Astrocyte (in vitro differentiated cells and primary cell): ENCODE measurements around the gene PLPP2. TPM values are rescaled to one million over a fixed set of nuclear protein-coding genes. Genes with fewer than 3 reads are reported as not detected.
"Not testable (repeated sequence)": the region's sequence is repeated elsewhere in the genome, so short reads cannot be mapped to it uniquely, and the experiment has no call there.

ENCODE experiments used
- DNase-seq: peaks from one replicate; pipeline ENCODE4 v3.0.0-alpha.2; 2010; ENCODE audit warnings: low read depth
- FAIRE-seq: peaks from 2 replicates; lab custom pipeline; 2011; peaks lifted over from hg19 to GRCh38; lab: Jason Lieb, UNC
- H2AFZ ChIP-seq: 2 replicates; pipeline ENCODE4 v1.6.0; 2012; ENCODE audit warnings: low read depth, low read length, inconsistent platforms
- H3K27ac ChIP-seq: 2 replicates; pipeline ENCODE4 v1.5.1; 2011; ENCODE audit warnings: low read depth, low read length, inconsistent platforms
- H3K27me3 ChIP-seq: 2 replicates; pipeline ENCODE4 v1.6.0; 2011; ENCODE audit warnings: low read length, inconsistent platforms; ENCODE audit not compliant: insufficient read depth
- H3K36me3 ChIP-seq: 2 replicates; pipeline ENCODE4 v1.5.1; 2011; ENCODE audit warnings: low read length, inconsistent platforms; ENCODE audit not compliant: insufficient read depth
- H3K4me1 ChIP-seq: 2 replicates; pipeline ENCODE4 v1.5.1; 2011; ENCODE audit warnings: low read length, inconsistent platforms; ENCODE audit not compliant: insufficient read depth
- H3K4me2 ChIP-seq: 2 replicates; pipeline ENCODE4 v1.6.0; 2012; ENCODE audit warnings: low read length, inconsistent platforms
- H3K4me3 ChIP-seq: 2 replicates; pipeline ENCODE4 v1.5.1; 2011; ENCODE audit warnings: low read depth, mild to moderate bottlenecking, low read length, inconsistent platforms; ENCODE audit not compliant: insufficient read depth
- H3K79me2 ChIP-seq: 2 replicates; pipeline ENCODE4 v1.6.0; 2012; ENCODE audit warnings: mild to moderate bottlenecking, low read length, inconsistent platforms; ENCODE audit not compliant: insufficient read depth
- H3K9ac ChIP-seq: 2 replicates; pipeline ENCODE4 v1.6.0; 2012; ENCODE audit warnings: mild to moderate bottlenecking, low read length, inconsistent platforms
- H3K9me3 ChIP-seq: 2 replicates; pipeline ENCODE4 v1.5.1; 2012; ENCODE audit warnings: low read depth, mild to moderate bottlenecking, low read length, inconsistent platforms; ENCODE audit not compliant: insufficient read depth
- H4K20me1 ChIP-seq: 2 replicates; pipeline ENCODE4 v1.6.0; 2012; ENCODE audit warnings: low read length, inconsistent platforms; ENCODE audit not compliant: insufficient read depth
- H3K27ac Mint-ChIP-seq: one replicate; pipeline ENCODE4 v1.8.0; 2021; ENCODE audit warnings: mild to moderate bottlenecking, mixed read lengths; ENCODE audit not compliant: unreplicated experiment
- H3K27me3 Mint-ChIP-seq: one replicate; pipeline ENCODE4 v1.8.0; 2021; ENCODE audit warnings: low read depth, mixed read lengths; ENCODE audit not compliant: unreplicated experiment
- H3K36me3 Mint-ChIP-seq: one replicate; pipeline ENCODE4 v1.8.0; 2021; ENCODE audit warnings: low read depth, mixed read lengths; ENCODE audit not compliant: unreplicated experiment
- H3K4me1 Mint-ChIP-seq: one replicate; pipeline ENCODE4 v1.8.0; 2021; ENCODE audit warnings: low read depth, mixed read lengths; ENCODE audit not compliant: unreplicated experiment
- H3K4me3 Mint-ChIP-seq: one replicate; pipeline ENCODE4 v1.8.0; 2021; ENCODE audit warnings: mild to moderate bottlenecking, moderate library complexity, mixed read lengths; ENCODE audit not compliant: unreplicated experiment
- H3K9me3 Mint-ChIP-seq: one replicate; pipeline ENCODE4 v1.8.0; 2021; ENCODE audit warnings: mild to moderate bottlenecking, mixed read lengths; ENCODE audit not compliant: unreplicated experiment
- CTCF ChIP-seq: IDR thresholded peaks from 2 replicates; pipeline ENCODE4 v1.5.1; 2011; ENCODE audit warnings: low read depth, mild to moderate bottlenecking, inconsistent platforms, low read length, moderate library complexity; ENCODE audit not compliant: insufficient read depth
- EZH2 ChIP-seq: IDR thresholded peaks from 2 replicates; pipeline ENCODE4 v1.6.1; 2012; ENCODE audit warnings: mild to moderate bottlenecking, low read length, inconsistent platforms; ENCODE audit not compliant: insufficient read depth
- total RNA-seq: library from RNA; stranded (reverse); gene quantifications from 2 replicates; pipeline ENCODE4 v1.2.1, GENCODE V29; 2021

The PLPP2 gene
- total RNA-seq, 1 donor from 2014 or later: 3.7 TPM

DNA sequence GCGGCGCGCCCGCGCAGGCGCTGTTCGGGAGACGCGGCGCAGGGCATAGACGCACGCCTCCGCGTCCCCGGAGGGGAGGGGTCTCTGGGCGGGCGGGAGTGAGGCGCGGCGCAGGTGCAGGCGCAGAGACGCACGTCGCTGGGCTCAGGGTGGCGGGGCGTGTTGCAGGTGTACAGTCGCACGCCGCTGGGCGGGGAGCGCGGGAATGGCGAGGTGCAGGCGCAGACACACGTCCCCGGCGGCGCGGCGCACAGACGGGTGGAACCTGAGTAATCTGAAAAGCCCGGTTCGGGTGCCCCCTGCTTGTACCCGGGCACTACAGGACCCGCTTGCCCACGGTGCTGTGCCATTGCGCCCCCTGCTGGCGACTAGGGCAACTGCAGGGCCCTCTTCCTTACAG is 44.7 kb downstream of the PLPP2 start:
- Mint-ChIP-seq H3K4me1 (peaks cover 7% of the 10 kb centered on the region), H3K4me3 (no peak overlapping the region), H3K36me3 (no peaks in the 10 kb centered on the region), H3K27ac (no peak overlapping the region), H3K9me3 (peaks cover 1% of the 10 kb centered on the region), H3K27me3 (peaks cover 2% of the 10 kb centered on the region)
- DNase-seq (no peak), FAIRE-seq (no peak)
- Histone ChIP-seq H3K79me2 (no peaks in the 10 kb centered on the region), H4K20me1 (no peaks in the 10 kb centered on the region), H3K4me2 (no peak overlapping the region), H3K27ac (no peak overlapping the region), H3K4me3 (no peak overlapping the region), H3K4me1 (no peaks in the 10 kb centered on the region), H2AFZ (no peak overlapping the region), H3K27me3 (no peaks in the 10 kb centered on the region), H3K36me3 (no peaks in the 10 kb centered on the region), H3K9me3 (no peaks in the 10 kb centered on the region), H3K9ac (no peak overlapping the region)
- TF ChIP-seq EZH2 (no peak), CTCF (no peak)

DNA sequence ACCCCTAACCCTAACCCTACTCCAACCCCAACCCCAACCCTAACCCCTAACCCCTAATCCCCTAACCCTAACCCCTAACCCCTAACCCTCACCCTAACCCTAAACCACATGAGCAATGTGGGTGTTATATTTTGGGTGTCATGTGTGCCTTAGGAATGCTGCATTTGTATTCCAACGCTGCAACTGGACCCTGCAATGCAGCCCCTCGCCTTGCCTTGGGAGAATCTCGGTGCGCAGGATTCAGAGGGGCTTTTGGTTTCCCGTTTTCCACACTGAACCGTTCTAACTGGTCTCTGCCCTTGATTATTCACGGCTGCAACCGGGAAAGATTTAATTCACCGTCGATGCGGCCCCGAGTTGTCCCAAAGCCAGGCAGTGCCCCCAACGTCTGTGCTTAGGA is 45.3 kb downstream of the PLPP2 start:
- not testable (repeated sequence) for H3K27ac Mint-ChIP-seq, H3K9ac ChIP-seq, H3K4me1 ChIP-seq, H3K9me3 Mint-ChIP-seq, H3K4me1 Mint-ChIP-seq, H3K27me3 ChIP-seq, H4K20me1 ChIP-seq, H3K9me3 ChIP-seq, H3K4me3 Mint-ChIP-seq, H3K36me3 Mint-ChIP-seq, DNase-seq, H3K27ac ChIP-seq, H3K36me3 ChIP-seq, H3K27me3 Mint-ChIP-seq, H2AFZ ChIP-seq, H3K4me2 ChIP-seq, FAIRE-seq, H3K79me2 ChIP-seq
- peak overlapping the region; percentile 42 for H3K4me3 ChIP-seq

DNA sequence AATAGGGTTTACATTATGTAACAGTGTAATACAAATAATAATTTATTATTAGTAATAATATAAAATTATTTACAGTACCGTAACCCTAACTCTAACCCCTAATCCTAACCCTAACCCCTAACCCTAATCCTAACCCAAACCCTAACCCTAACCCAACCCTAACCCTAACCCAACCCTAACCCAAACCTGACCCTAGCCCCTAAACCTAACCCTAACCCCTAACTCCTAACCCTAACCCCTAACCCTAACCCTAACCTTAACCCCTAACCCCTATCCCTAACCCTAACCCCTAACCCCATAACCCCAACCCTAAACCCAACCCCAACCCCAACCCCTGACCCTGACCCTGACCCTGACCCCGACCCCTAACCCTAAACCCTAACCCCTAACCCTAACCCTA is 45.7 kb downstream of the PLPP2 start:
- no peaks in the 10 kb centered on the region for H3K9me3 Mint-ChIP-seq
- H3K4me3 Mint-ChIP-seq: no peak overlapping the region
- Histone ChIP-seq H3K79me2 (no peaks in the 10 kb centered on the region), H3K4me1 (no peaks in the 10 kb centered on the region), H3K4me2 (no peak overlapping the region), H4K20me1 (no peaks in the 10 kb centered on the region), H3K4me3 (no peak overlapping the region), H3K27ac (no peak overlapping the region), H3K9ac (no peak overlapping the region), H3K36me3 (no peaks in the 10 kb centered on the region), H2AFZ (no peak overlapping the region), H3K9me3 (no peaks in the 10 kb centered on the region), H3K27me3 (no peaks in the 10 kb centered on the region)
- no peak for TF ChIP-seq CTCF
- TF ChIP-seq EZH2: no peak
- no peaks in the 10 kb centered on the region for H3K36me3 Mint-ChIP-seq
- H3K27ac Mint-ChIP-seq: no peak overlapping the region
- no peak for DNase-seq
- H3K27me3 Mint-ChIP-seq: no peaks in the 10 kb centered on the region
- FAIRE-seq: no peak
- H3K4me1 Mint-ChIP-seq: peaks cover 7% of the 10 kb centered on the region

Other genes with a start within 250 kb of the PLPP2 start
- not detected in 2 replicates for gene OR4F17, start 184.3 kb downstream of the PLPP2 start, total RNA-seq
- 43.5 and 55.8 TPM in 2 replicates for gene MIER2, start 53.4 kb upstream of the PLPP2 start, total RNA-seq
- gene C2CD4C, start 117.7 kb upstream of the PLPP2 start, total RNA-seq: 2.9 and 3.4 TPM in 2 replicates
- gene SHC2, start 169.6 kb upstream of the PLPP2 start, total RNA-seq: 27.5 and 29.7 TPM in 2 replicates
- 0.57 and 0.60 TPM in 2 replicates for gene MADCAM1, start 205.1 kb upstream of the PLPP2 start, total RNA-seq
- gene TPGS1, start 216.1 kb upstream of the PLPP2 start, total RNA-seq: 17.9 and 20.4 TPM in 2 replicates
- gene CDC34, start 240.4 kb upstream of the PLPP2 start, total RNA-seq: 190 and 192 TPM in 2 replicates